Fibroblast of lung (primary cell): ENCODE data around the gene FAM114A1.

Experiments
- CTCF ChIP-seq, 2 donors: IDR thresholded peaks in 1 of 2; conservative IDR thresholded peaks in 1 of 2; 1 replicate in 1 of 2; 2 replicates in 1 of 2; pipeline ENCODE4 v1.5.1; 2011 to 2012; ENCODE audit warnings: low read length in 2 of 2, control low read depth in 1 of 2, inconsistent platforms in 1 of 2, low read depth in 1 of 2, mild to moderate bottlenecking in 1 of 2
- EZH2 ChIP-seq: IDR thresholded peaks from 2 replicates; pipeline ENCODE4 v1.5.1; 2012; ENCODE audit warnings: low read length, control low read depth, mild to moderate bottlenecking; ENCODE audit errors: missing control alignments

- TF ChIP-seq CTCF (conservative IDR thresholded peaks at IDR 0.05 in 1 of 2, IDR thresholded peaks at IDR 0.05 in 1 of 2; ENCODE audit: low read depth in 1 of 2, low read length in 2 of 2) (no peak), EZH2 (no peak)
Measured at GRCh38 chr4:38965866-38966265, 98.3 kb downstream of the FAM114A1 start.
